ENCODE measurements around the gene S100A2. TPM values are rescaled to one million over a fixed set of nuclear protein-coding genes. Genes with fewer than 3 reads are reported as not detected.
A peak's percentile ranks its signal among the peaks of the same experiment; 100 is the strongest.

The S100A2 gene
- total and polyA plus RNA-seq, 2 of the 13 experiments (the other 11 are each of a cell fraction or from before 2014, with no cell fraction given) = 1.2 TPM

DNA sequence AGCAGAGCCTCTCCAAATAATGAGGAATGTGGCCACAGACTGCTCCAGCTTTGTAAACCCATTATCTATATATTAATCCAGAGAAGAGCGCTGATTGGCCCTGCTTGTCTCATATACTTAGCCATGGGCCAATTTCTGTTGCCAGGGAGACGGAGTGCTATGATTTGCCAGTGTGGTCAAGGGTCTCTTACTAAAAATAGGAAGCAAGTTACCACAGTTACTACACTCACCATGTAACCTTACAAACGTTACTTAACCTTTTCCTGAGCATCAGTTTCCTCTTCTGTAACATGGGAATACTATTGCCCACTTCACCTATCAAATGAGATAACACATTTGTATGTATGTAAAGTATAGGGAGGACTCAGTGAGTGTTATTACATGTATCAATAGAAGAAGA, 7.7 kb upstream of the S100A2 start:
- in situ Hi-C loops (cut with HindIII; ENCODE audit: extremely low pct_ligation_motif_present, low pct_unique_long_range_greater_than_20kb) (loop anchor here (5.0 kb wide), 1 partner anchor 54 kb away; the partner anchor contains the start of genes S100A1 and S100A13), intact Hi-C loops (cut with micrococcal nuclease; ENCODE audit: unreplicated experiment) (no loop called here)
- Histone ChIP-seq H3K27ac (ENCODE audit: extremely low read length, insufficient read depth, low read length) (no peak overlapping the region), H3K79me2 (ENCODE audit: insufficient read depth, low read length) (no peaks in the 10 kb centered on the region), H3K4me1 (ENCODE audit: insufficient read depth, low read length) (peaks cover 33% of the 10 kb centered on the region), H2AFZ (ENCODE audit: low read length) (no peak overlapping the region), H3K36me3 (replicated peaks in 1 of 2; ENCODE audit: control insufficient read depth in 1 of 2, insufficient read depth in 2 of 2, low read length in 2 of 2) (no peaks in the 10 kb centered on the region), H3K4me2 (ENCODE audit: low read depth, low read length) (no peak overlapping the region), H3K9me3 (ENCODE audit: low read length) (no peaks in the 10 kb centered on the region), H3K9ac (ENCODE audit: insufficient read depth, low read depth, low read length) (no peak overlapping the region), H4K20me1 (ENCODE audit: insufficient read depth, low read length) (no peaks in the 10 kb centered on the region), H3K4me3 (replicated peaks in 1 of 3; ENCODE audit: insufficient read depth in 1 of 3, low read depth in 2 of 3, low read length in 3 of 3) (no peak overlapping the region), H3K27me3 (ENCODE audit: control insufficient read depth in 1 of 2, insufficient read depth in 2 of 2, low read length in 2 of 2) (no peaks in the 10 kb centered on the region; a peak in 1 of 5 replicates)
- POLR2A ChIA-PET = interaction anchor here (1.2 to 1.7 kb wide), 4 partner anchors 38 to 70 kb away, joined by 3 to 17 read pairs (median 4); partner anchors contain the start of genes S100A1, S100A13 and S100A6
- DNase-seq (ENCODE audit: low spot score) (no peak), FAIRE-seq (no peak), ATAC-seq (no peak)
- BruUV-seq (replicated peaks) = no TSS peak
- TF ChIP-seq ZNF777 (CRISPR knock-in tag; IDR thresholded peaks at IDR 0.05) = no peak
- TF ChIP-seq SAFB2 (CRISPR knock-in tag; IDR thresholded peaks at IDR 0.05; ENCODE audit: borderline replicate concordance, low read depth) = no peak
- TF ChIP-seq, protein P1, sequence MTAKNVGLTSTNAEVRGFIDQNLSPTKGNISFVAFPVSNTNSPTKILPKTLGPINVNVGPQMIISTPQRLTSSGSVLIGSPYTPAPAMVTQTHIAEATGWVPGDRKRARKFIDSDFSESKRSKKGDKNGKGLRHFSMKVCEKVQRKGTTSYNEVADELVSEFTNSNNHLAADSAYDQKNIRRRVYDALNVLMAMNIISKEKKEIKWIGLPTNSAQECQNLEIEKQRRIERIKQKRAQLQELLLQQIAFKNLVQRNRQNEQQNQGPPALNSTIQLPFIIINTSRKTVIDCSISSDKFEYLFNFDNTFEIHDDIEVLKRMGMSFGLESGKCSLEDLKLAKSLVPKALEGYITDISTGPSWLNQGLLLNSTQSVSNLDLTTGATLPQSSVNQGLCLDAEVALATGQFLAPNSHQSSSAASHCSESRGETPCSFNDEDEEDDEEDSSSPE (CRISPR knock-in tag; IDR thresholded peaks at IDR 0.05) = no peak
- TF ChIP-seq, protein P2, sequence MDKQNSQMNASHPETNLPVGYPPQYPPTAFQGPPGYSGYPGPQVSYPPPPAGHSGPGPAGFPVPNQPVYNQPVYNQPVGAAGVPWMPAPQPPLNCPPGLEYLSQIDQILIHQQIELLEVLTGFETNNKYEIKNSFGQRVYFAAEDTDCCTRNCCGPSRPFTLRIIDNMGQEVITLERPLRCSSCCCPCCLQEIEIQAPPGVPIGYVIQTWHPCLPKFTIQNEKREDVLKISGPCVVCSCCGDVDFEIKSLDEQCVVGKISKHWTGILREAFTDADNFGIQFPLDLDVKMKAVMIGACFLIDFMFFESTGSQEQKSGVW (CRISPR knock-in tag; IDR thresholded peaks at IDR 0.05; ENCODE audit: borderline replicate concordance) = no peak
- CTCF ChIA-PET (ENCODE audit: low intra/inter-chr PET ratio, low total read pairs) = interaction anchor here (1.5 to 2.8 kb wide), 2 partner anchors 54 to 176 kb away, joined by 7 to 18 read pairs; partner anchors contain the start of genes S100A1 and S100A13
- 37% methylated on average over 3 of the region's 3 CpGs for WGBS (ENCODE audit: low lambda C conversion rate)

DNA sequence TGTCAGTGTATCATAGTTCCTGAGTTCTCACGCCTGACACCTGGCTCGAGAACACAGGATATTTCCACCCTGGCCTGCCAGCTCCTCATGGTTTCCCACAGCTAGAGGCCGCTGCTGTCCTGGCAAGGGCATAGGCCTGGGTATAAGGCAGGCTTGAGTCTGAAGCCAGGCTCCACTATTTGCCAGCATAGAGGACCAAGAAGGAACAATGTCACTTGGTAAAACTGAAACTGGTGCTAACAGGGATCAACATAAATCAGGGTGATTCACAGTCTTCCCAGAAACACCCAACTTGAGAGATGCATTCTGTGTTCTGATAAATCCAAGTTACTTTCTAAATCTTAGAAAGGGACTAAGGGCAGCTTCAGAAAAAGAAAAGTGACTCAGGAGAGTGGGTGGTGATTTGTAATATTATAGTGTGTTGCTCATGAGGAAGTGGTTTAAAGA, 6.9 kb upstream of the S100A2 start:
- POLR2A ChIA-PET = interaction anchor here (0.8 to 1.8 kb wide), 9 partner anchors 37 to 99 kb away, joined by 3 to 17 read pairs (median 4); partner anchors contain the start of genes CHTOP, S100A1, S100A13 and S100A16
- peak; percentile 87 for ATAC-seq
- H3K79me2 ChIP-seq (ENCODE audit: insufficient read depth, low read length) = no peaks in the 10 kb centered on the region
- no TSS peak for BruUV-seq (replicated peaks)
- H3K4me1 ChIP-seq (ENCODE audit: insufficient read depth, low read length) = peaks cover 41% of the 10 kb centered on the region
- no peak overlapping the region for H3K4me3 ChIP-seq (replicated peaks in 1 of 3; ENCODE audit: insufficient read depth in 1 of 3, low read depth in 2 of 3, low read length in 3 of 3)
- CTCF ChIA-PET (ENCODE audit: low intra/inter-chr PET ratio, low total read pairs) = interaction anchor here (1.2 to 2.8 kb wide), 4 partner anchors 55 to 177 kb away, joined by 4 to 18 read pairs (median 6); partner anchors contain the start of genes S100A1 and S100A13
- no peaks in the 10 kb centered on the region for H3K9me3 ChIP-seq (ENCODE audit: low read length)
- no peak overlapping the region for H2AFZ ChIP-seq (ENCODE audit: low read length)
- H4K20me1 ChIP-seq (ENCODE audit: insufficient read depth, low read length) = no peaks in the 10 kb centered on the region
- no peaks in the 10 kb centered on the region; a peak in 1 of 5 replicates for H3K27me3 ChIP-seq (ENCODE audit: control insufficient read depth in 1 of 2, insufficient read depth in 2 of 2, low read length in 2 of 2)
- no peak overlapping the region for H3K9ac ChIP-seq (ENCODE audit: insufficient read depth, low read depth, low read length)
- H3K27ac ChIP-seq (ENCODE audit: extremely low read length, insufficient read depth, low read length) = no peak overlapping the region
- in situ Hi-C loops (cut with HindIII; ENCODE audit: extremely low pct_ligation_motif_present, low pct_unique_long_range_greater_than_20kb) = loop anchor here (5.0 kb wide), 1 partner anchor 55 kb away; the partner anchor contains the start of genes S100A1 and S100A13
- FAIRE-seq = peak; percentile 36
- WGBS (ENCODE audit: low lambda C conversion rate) = 6% methylated on average over 2 of the region's 3 CpGs
- H3K36me3 ChIP-seq (replicated peaks in 1 of 2; ENCODE audit: control insufficient read depth in 1 of 2, insufficient read depth in 2 of 2, low read length in 2 of 2) = no peaks in the 10 kb centered on the region
- no peak overlapping the region for H3K4me2 ChIP-seq (ENCODE audit: low read depth, low read length)
- intact Hi-C loops (cut with micrococcal nuclease; ENCODE audit: unreplicated experiment) = loop anchor here (1.0 kb wide), 3 partner anchors 55 to 196 kb away; partner anchors contain the start of gene S100A13
- peak; percentile 72 for DNase-seq (ENCODE audit: low spot score)
- TF ChIP-seq, protein P3, sequence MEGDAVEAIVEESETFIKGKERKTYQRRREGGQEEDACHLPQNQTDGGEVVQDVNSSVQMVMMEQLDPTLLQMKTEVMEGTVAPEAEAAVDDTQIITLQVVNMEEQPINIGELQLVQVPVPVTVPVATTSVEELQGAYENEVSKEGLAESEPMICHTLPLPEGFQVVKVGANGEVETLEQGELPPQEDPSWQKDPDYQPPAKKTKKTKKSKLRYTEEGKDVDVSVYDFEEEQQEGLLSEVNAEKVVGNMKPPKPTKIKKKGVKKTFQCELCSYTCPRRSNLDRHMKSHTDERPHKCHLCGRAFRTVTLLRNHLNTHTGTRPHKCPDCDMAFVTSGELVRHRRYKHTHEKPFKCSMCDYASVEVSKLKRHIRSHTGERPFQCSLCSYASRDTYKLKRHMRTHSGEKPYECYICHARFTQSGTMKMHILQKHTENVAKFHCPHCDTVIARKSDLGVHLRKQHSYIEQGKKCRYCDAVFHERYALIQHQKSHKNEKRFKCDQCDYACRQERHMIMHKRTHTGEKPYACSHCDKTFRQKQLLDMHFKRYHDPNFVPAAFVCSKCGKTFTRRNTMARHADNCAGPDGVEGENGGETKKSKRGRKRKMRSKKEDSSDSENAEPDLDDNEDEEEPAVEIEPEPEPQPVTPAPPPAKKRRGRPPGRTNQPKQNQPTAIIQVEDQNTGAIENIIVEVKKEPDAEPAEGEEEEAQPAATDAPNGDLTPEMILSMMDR (CRISPR knock-in tag; IDR thresholded peaks at IDR 0.05) = peak; percentile 92
- TF ChIP-seq ZFX (CRISPR knock-in tag; IDR thresholded peaks at IDR 0.05; ENCODE audit: low read depth) = peak; percentile 43; the same call in 1 of the 2 replicates
- TF ChIP-seq RAD21 (CRISPR knock-in tag; IDR thresholded peaks at IDR 0.05) = peak; percentile 81
- TF ChIP-seq SALL2 (CRISPR knock-in tag; IDR thresholded peaks at IDR 0.05) = 0 out of 2 replicates have a peak, but pooled peaks have one; percentile 29
- TF ChIP-seq ERF (CRISPR knock-in tag; IDR thresholded peaks at IDR 0.05) = 0 out of 2 replicates have a peak, but pooled peaks have one; percentile 40
- peak; percentile 56 for TF ChIP-seq GATAD2A (CRISPR knock-in tag; IDR thresholded peaks at IDR 0.05)

All from HepG2 (cell line).